Memory B cell (primary cell): ENCODE results near the gene VEGFA.

Source experiments
- ATAC-seq: fragments of 150-1000 bp; cut with Tn5 transposase; 2 replicates; pipeline ENCODE4 v1.10.0; 2021; ENCODE audit warnings: low read depth, mild to moderate bottlenecking, moderate library complexity
- DNase-seq, 2 donors: peaks; one replicate each; pipeline ENCODE4 v3.0.0; 2022; ENCODE audit warnings: low spot score in 2 of 2
- H3K27ac Mint-ChIP-seq: one replicate; pipeline ENCODE4 v1.8.0; 2022; ENCODE audit warnings: mild to moderate bottlenecking, moderate library complexity, mixed read lengths
- H3K27me3 Mint-ChIP-seq: one replicate; pipeline ENCODE4 v1.8.0; 2022; ENCODE audit warnings: mixed read lengths
- H3K36me3 Mint-ChIP-seq: one replicate; pipeline ENCODE4 v1.8.0; 2022; ENCODE audit warnings: mild to moderate bottlenecking, mixed read lengths
- H3K4me1 Mint-ChIP-seq: one replicate; pipeline ENCODE4 v1.8.0; 2022; ENCODE audit warnings: mixed read lengths
- H3K4me3 Mint-ChIP-seq: one replicate; pipeline ENCODE4 v1.8.0; 2022; ENCODE audit warnings: mild to moderate bottlenecking, moderate library complexity, mixed read lengths
- H3K9me3 Mint-ChIP-seq: one replicate; pipeline ENCODE4 v1.8.0; 2022; ENCODE audit warnings: mixed read lengths

Gene VEGFA

GRCh38 chr6:43742931-43743632 lies 26.9 kb upstream of the VEGFA start:
- H3K27me3 Mint-ChIP-seq = peaks cover 15% of the 10 kb centered on the region
- DNase-seq (no peak), ATAC-seq (no peak)
- H3K4me1 Mint-ChIP-seq = peaks cover 6% of the 10 kb centered on the region
- H3K27ac Mint-ChIP-seq = no peak overlapping the region
- no peaks in the 10 kb centered on the region for H3K9me3 Mint-ChIP-seq
- no peak overlapping the region for H3K4me3 Mint-ChIP-seq
- no peaks in the 10 kb centered on the region for H3K36me3 Mint-ChIP-seq

- DNase-seq = no peak
- Mint-ChIP-seq H3K27me3 (peaks cover 14% of the 10 kb centered on the region), H3K36me3 (no peaks in the 10 kb centered on the region), H3K4me3 (no peak overlapping the region), H3K4me1 (peaks cover 2% of the 10 kb centered on the region), H3K9me3 (no peaks in the 10 kb centered on the region), H3K27ac (no peak overlapping the region)
- no peak for ATAC-seq
Measured at GRCh38 chr6:43743682-43744381, 26.2 kb upstream of the VEGFA start.

- H3K36me3 Mint-ChIP-seq = no peaks in the 10 kb centered on the region
- no peak overlapping the region for H3K4me3 Mint-ChIP-seq
- peaks cover 2% of the 10 kb centered on the region for H3K4me1 Mint-ChIP-seq
- peaks cover 14% of the 10 kb centered on the region for H3K27me3 Mint-ChIP-seq
- no peaks in the 10 kb centered on the region for H3K9me3 Mint-ChIP-seq
- no peak for DNase-seq
- H3K27ac Mint-ChIP-seq = peak overlapping the region; percentile 33
- no peak for ATAC-seq
Measured at GRCh38 chr6:43744491-43744890, 25.5 kb upstream of the VEGFA start.

DNA sequence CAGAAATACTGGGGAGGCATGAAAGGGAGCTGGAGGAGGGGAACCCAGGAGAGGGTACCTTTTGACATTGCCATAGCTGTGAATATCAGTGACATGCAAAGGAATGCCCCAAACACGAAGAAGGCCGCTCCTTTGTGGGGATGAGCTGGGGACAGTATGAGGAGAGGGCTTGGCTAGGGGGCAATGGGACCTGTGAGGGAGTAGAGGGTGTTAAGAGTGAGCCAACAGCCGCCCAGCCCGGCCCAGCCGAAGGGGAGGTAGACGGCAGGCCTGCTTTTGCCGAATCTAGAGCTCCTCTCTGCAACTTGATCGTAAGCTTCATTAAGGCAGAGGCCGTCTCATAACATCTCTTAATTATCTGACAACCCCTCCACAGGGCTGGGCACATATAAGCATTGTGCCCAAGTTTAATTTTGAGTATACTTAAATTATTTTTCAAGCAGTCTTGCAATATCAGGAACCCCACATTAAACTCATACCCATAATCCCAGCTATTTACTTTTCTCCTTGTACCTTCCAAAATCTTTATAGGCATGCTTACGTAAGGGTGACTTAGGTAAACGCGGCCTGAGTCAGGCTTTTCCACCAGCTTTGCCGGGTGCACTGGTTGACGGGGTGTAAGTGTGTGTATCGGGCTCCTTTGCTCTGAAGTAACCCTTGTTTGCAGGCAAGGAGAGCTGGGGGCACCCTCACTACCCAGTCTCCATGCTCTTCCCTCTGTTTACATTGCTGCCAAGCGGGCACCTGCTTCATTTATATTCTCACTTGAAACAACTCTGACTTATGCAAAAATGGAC lies 24.9 kb upstream of the VEGFA start:
- Mint-ChIP-seq H3K4me1 (peaks cover 2% of the 10 kb centered on the region), H3K27ac (peak overlapping the region; percentile 33), H3K9me3 (no peaks in the 10 kb centered on the region), H3K4me3 (no peak overlapping the region), H3K36me3 (no peaks in the 10 kb centered on the region), H3K27me3 (peaks cover 14% of the 10 kb centered on the region)
- ATAC-seq (no peak), DNase-seq (no peak)

GRCh38 chr6:43746071-43746470 lies 23.9 kb upstream of the VEGFA start:
- ATAC-seq (no peak), DNase-seq (no peak)
- no peak overlapping the region for H3K4me3 Mint-ChIP-seq
- no peaks in the 10 kb centered on the region for H3K4me1 Mint-ChIP-seq
- no peak overlapping the region for H3K27ac Mint-ChIP-seq
- H3K36me3 Mint-ChIP-seq = no peaks in the 10 kb centered on the region
- no peaks in the 10 kb centered on the region for H3K9me3 Mint-ChIP-seq
- peaks cover 14% of the 10 kb centered on the region for H3K27me3 Mint-ChIP-seq

GRCh38 chr6:43746613-43747102 lies 23.4 kb upstream of the VEGFA start:
- Mint-ChIP-seq H3K27ac (no peak overlapping the region), H3K4me3 (no peak overlapping the region), H3K36me3 (no peaks in the 10 kb centered on the region), H3K27me3 (peaks cover 14% of the 10 kb centered on the region), H3K4me1 (no peaks in the 10 kb centered on the region), H3K9me3 (no peaks in the 10 kb centered on the region)
- DNase-seq = no peak
- ATAC-seq = no peak

GRCh38 chr6:43747784-43748183 lies 22.2 kb upstream of the VEGFA start:
- ATAC-seq (no peak), DNase-seq (no peak)
- H3K4me3 Mint-ChIP-seq = no peak overlapping the region
- H3K27me3 Mint-ChIP-seq = peaks cover 14% of the 10 kb centered on the region
- H3K4me1 Mint-ChIP-seq = no peaks in the 10 kb centered on the region
- no peak overlapping the region for H3K27ac Mint-ChIP-seq
- H3K36me3 Mint-ChIP-seq = no peaks in the 10 kb centered on the region
- H3K9me3 Mint-ChIP-seq = no peaks in the 10 kb centered on the region

- DNase-seq (no peak), ATAC-seq (no peak)
- no peaks in the 10 kb centered on the region for H3K4me1 Mint-ChIP-seq
- H3K36me3 Mint-ChIP-seq = no peaks in the 10 kb centered on the region
- H3K27me3 Mint-ChIP-seq = peaks cover 14% of the 10 kb centered on the region
- no peak overlapping the region for H3K4me3 Mint-ChIP-seq
- no peaks in the 10 kb centered on the region for H3K9me3 Mint-ChIP-seq
- H3K27ac Mint-ChIP-seq = no peak overlapping the region
Measured at GRCh38 chr6:43748765-43749164, 21.2 kb upstream of the VEGFA start.

DNA sequence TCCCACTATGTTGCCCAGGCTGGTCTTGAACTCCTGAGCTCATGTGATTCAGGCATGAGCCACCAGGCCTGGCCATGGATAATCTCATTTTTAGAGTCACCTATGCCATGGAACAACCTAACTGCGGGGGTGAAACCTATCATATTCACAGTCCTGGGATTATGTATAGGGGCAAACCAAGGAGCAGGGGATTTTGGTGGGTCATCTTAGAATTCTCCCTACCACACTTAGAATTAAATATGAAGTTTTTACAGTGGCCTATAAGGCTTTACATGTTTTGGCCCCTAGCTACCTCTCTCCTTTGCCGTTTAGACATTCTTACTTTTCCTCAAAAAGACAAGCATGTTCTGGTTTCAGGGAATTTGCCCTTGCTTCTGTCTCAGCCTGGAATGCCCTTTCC lies 20.6 kb upstream of the VEGFA start:
- Mint-ChIP-seq H3K4me1 (no peaks in the 10 kb centered on the region), H3K27me3 (peaks cover 13% of the 10 kb centered on the region), H3K4me3 (no peak overlapping the region), H3K9me3 (no peaks in the 10 kb centered on the region), H3K27ac (no peak overlapping the region), H3K36me3 (no peaks in the 10 kb centered on the region)
- DNase-seq = no peak
- ATAC-seq = no peak

DNA sequence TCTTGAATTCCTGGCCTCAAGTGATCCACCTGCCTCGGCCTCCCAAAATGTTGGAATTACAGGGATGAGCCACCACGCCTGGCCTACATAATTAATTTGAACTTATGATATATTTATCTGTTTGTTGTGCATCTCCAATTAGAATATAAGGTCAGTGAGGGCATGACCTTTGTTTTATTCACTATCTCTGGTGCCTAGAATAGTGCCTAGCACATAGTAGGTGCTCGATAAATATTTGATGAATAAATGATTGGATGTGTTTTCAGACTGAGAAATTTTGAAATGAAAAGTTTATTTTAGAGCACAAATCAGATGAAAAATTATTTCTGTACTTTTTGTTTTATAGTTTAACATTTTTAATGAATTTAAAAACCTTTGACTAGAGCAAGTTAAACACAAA lies 19.4 kb upstream of the VEGFA start:
- H3K4me3 Mint-ChIP-seq = no peak overlapping the region
- no peak overlapping the region for H3K27ac Mint-ChIP-seq
- DNase-seq (no peak), ATAC-seq (no peak)
- H3K9me3 Mint-ChIP-seq = no peaks in the 10 kb centered on the region
- H3K4me1 Mint-ChIP-seq = no peaks in the 10 kb centered on the region
- no peaks in the 10 kb centered on the region for H3K36me3 Mint-ChIP-seq
- peaks cover 13% of the 10 kb centered on the region for H3K27me3 Mint-ChIP-seq

DNA sequence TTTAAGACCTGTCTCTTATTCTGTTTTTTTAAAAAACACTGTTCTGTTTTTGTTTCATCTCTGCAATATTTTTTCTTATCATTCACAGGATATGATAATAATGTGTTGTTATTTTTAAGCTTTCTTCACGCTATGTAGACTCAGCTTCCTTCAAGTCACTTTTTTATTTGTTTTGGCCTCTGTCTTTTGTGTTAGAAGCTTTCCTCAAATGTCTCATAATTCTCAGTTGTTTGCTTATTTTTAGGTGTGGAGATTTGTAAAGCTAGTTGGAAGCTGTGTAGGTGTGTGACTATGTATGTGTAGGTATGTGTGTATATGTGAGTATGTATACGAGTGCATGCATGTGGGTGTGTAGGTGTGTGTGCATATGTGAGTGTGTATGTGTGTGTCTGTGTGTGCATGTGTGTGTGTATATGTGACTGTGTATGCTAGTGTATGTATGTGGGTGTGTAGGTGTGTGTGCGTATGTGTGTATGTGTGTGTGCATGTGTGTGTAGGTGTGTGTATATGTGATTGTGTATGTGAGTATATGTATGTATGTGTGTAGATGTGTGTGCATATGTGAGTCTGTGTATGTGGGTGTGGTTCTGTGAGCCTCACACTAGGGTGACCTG lies 16.3 kb upstream of the VEGFA start:
- DNase-seq (no peak), ATAC-seq (no peak)
- no peak overlapping the region for H3K27ac Mint-ChIP-seq
- H3K4me1 Mint-ChIP-seq = peaks cover 6% of the 10 kb centered on the region
- no peaks in the 10 kb centered on the region for H3K36me3 Mint-ChIP-seq
- no peak overlapping the region for H3K4me3 Mint-ChIP-seq
- H3K9me3 Mint-ChIP-seq = no peaks in the 10 kb centered on the region
- peaks cover 3% of the 10 kb centered on the region for H3K27me3 Mint-ChIP-seq

GRCh38 chr6:43757966-43758616 lies 11.9 kb upstream of the VEGFA start:
- no peak for ATAC-seq
- Mint-ChIP-seq H3K27ac (no peak overlapping the region), H3K36me3 (no peaks in the 10 kb centered on the region), H3K4me3 (no peak overlapping the region), H3K4me1 (peaks cover 9% of the 10 kb centered on the region), H3K27me3 (peaks cover 3% of the 10 kb centered on the region), H3K9me3 (no peaks in the 10 kb centered on the region)
- no peak for DNase-seq

DNA sequence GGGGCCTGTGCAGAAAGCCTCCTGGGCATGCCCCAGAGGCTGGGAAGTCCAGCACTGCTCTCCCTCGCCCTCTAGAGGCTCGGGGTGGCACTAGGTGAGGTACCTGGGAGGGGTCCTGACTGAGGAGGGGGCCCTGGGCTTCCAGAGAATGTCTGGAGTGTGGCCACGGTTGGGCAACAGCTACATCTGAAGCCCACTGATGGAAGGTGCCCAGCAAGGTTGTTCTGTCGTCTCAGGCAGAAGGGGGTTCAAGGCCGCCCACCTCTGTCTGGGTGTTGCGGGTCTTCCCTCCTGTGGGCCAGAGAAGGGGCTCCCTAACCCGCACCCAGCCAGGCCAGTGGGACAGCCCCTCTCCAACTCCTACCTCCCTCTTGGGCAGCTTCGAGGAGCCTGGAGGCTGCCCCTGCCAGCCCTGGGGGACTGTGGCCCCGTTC lies 11.4 kb upstream of the VEGFA start:
- Mint-ChIP-seq H3K4me3 (no peak overlapping the region), H3K27ac (no peak overlapping the region), H3K4me1 (peaks cover 9% of the 10 kb centered on the region), H3K36me3 (no peaks in the 10 kb centered on the region), H3K27me3 (peaks cover 3% of the 10 kb centered on the region), H3K9me3 (no peaks in the 10 kb centered on the region)
- ATAC-seq (peak; percentile 67), DNase-seq (no peak)
